Neutrophil (primary cell): ENCODE measurements around the gene FGGY.

Experiments used
- H3K27ac ChIP-seq: fragments of 200-600 bp; sonication (generic); 2 replicates; pipeline ENCODE4 v1.5.1; 2016; ENCODE audit warnings: mild to moderate bottlenecking, moderate library complexity
- H3K27me3 ChIP-seq: fragments of 200-600 bp; sonication (generic); 2 replicates; pipeline ENCODE4 v1.6.0; 2016; ENCODE audit warnings: mild to moderate bottlenecking
- H3K36me3 ChIP-seq: fragments of 200-600 bp; sonication (generic); 2 replicates; pipeline ENCODE4 v1.5.1; 2017
- H3K4me1 ChIP-seq, 2 experiments: fragments of 200-600 bp in 1 of 2; sonication (generic) in 1 of 2; 1 replicate in 1 of 2; 2 replicates in 1 of 2; pipeline versions ENCODE4 v1.5.1 to v1.6.1; 2013 to 2016; ENCODE audit warnings: low read depth in 1 of 2, low read length in 1 of 2, mild to moderate bottlenecking in 1 of 2, moderate library complexity in 1 of 2; ENCODE audit not compliant: control insufficient read depth in 1 of 2, insufficient read depth in 1 of 2
- H3K4me3 ChIP-seq, 2 experiments: fragments of 200-600 bp in 1 of 2; sonication (generic) in 1 of 2; 1 replicate in 1 of 2; 2 replicates in 1 of 2; pipeline ENCODE4 v1.5.1; 2013 to 2016; ENCODE audit warnings: low read depth in 1 of 2, low read length in 1 of 2, mild to moderate bottlenecking in 1 of 2, moderate library complexity in 1 of 2
- H3K9me3 ChIP-seq: fragments of 200-600 bp; sonication (generic); 2 replicates; pipeline ENCODE4 v1.5.1; 2016
- CTCF ChIP-seq: fragments of 200-600 bp; sonication (generic); IDR thresholded peaks from 2 replicates; pipeline ENCODE4 v1.5.1; 2016; ENCODE audit warnings: antibody characterized with exemption

FGGY gene

GRCh38 chr1:59593798-59594790 lies 297.2 kb downstream of the FGGY start:
- Histone ChIP-seq H3K27ac (no peak overlapping the region), H3K4me1 (no peaks in the 10 kb centered on the region), H3K27me3 (no peaks in the 10 kb centered on the region), H3K9me3 (no peaks in the 10 kb centered on the region), H3K36me3 (no peaks in the 10 kb centered on the region), H3K4me3 (no peak overlapping the region)
- no peak for TF ChIP-seq CTCF

- Histone ChIP-seq H3K4me1 (no peaks in the 10 kb centered on the region), H3K27me3 (no peaks in the 10 kb centered on the region), H3K27ac (no peak overlapping the region), H3K36me3 (no peaks in the 10 kb centered on the region), H3K4me3 (no peak overlapping the region), H3K9me3 (no peaks in the 10 kb centered on the region)
- TF ChIP-seq CTCF: no peak
Observed at GRCh38 chr1:59595774-59596173, 298.9 kb downstream of the FGGY start.

GRCh38 chr1:59596432-59596831 lies 299.5 kb downstream of the FGGY start:
- H3K9me3 ChIP-seq: no peaks in the 10 kb centered on the region
- no peak overlapping the region for H3K27ac ChIP-seq

GRCh38 chr1:59596956-59597355 lies 300.1 kb downstream of the FGGY start:
- Histone ChIP-seq H3K9me3 (no peaks in the 10 kb centered on the region), H3K4me1 (no peaks in the 10 kb centered on the region), H3K27ac (no peak overlapping the region)

More at GRCh38 chr1:59596432-59596831, 299.5 kb downstream of the FGGY start:
- H3K27me3 ChIP-seq: no peaks in the 10 kb centered on the region
- no peaks in the 10 kb centered on the region for H3K36me3 ChIP-seq
- no peaks in the 10 kb centered on the region for H3K4me1 ChIP-seq
- H3K4me3 ChIP-seq: no peak overlapping the region
- TF ChIP-seq CTCF: no peak

GRCh38 chr1:59597420-59598119 lies 300.7 kb downstream of the FGGY start:
- Histone ChIP-seq H3K27me3 (no peaks in the 10 kb centered on the region), H3K27ac (no peak overlapping the region), H3K36me3 (no peaks in the 10 kb centered on the region), H3K4me3 (no peak overlapping the region), H3K9me3 (no peaks in the 10 kb centered on the region), H3K4me1 (no peaks in the 10 kb centered on the region)
- TF ChIP-seq CTCF: no peak

More at GRCh38 chr1:59596956-59597355, 300.1 kb downstream of the FGGY start:
- H3K4me3 ChIP-seq: no peak overlapping the region
- H3K36me3 ChIP-seq: no peaks in the 10 kb centered on the region
- no peaks in the 10 kb centered on the region for H3K27me3 ChIP-seq
- TF ChIP-seq CTCF: no peak
